ENCODE data around the gene SRGN.

DNA sequence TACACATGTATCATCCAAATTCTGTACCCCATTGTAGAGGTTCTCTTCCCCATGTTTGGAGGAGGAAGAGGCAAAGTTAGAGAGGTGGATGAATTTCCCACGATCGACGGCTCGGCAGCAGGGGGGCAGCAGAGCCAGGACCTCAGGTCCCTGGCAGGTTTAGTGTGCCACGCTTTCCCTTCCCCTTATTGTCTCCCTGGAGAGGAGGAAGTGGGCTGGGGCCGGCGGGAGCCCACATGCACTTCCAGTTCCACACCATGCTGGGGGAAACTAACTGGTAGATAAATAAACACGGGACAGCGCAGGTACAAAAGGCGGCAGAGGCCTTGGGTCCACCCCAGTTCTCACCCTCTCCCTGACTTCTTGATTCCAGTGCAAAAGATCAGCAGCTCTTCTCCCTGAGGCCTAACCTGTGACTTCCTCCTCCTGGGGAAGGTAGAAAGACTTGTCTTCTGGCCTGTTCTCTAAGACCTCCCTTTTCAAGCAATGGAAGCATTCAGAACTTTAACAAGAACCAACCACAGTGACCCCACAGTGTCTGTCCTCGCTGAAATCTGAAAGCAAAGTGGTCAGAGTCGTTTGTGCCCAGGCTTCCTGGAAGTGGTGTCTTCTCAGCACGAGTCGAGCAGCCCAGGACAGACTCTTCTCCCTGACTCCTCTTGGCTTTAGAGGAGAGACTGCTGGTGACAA lies 30.5 kb upstream of the SRGN start:
- TF ChIP-seq, protein P1, sequence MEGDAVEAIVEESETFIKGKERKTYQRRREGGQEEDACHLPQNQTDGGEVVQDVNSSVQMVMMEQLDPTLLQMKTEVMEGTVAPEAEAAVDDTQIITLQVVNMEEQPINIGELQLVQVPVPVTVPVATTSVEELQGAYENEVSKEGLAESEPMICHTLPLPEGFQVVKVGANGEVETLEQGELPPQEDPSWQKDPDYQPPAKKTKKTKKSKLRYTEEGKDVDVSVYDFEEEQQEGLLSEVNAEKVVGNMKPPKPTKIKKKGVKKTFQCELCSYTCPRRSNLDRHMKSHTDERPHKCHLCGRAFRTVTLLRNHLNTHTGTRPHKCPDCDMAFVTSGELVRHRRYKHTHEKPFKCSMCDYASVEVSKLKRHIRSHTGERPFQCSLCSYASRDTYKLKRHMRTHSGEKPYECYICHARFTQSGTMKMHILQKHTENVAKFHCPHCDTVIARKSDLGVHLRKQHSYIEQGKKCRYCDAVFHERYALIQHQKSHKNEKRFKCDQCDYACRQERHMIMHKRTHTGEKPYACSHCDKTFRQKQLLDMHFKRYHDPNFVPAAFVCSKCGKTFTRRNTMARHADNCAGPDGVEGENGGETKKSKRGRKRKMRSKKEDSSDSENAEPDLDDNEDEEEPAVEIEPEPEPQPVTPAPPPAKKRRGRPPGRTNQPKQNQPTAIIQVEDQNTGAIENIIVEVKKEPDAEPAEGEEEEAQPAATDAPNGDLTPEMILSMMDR (IDR thresholded peaks at IDR 0.05) = no peak
- TF ChIP-seq POLR2A (IDR thresholded peaks at IDR 0.05) = no peak

Data from thyroid gland (tissue), 4 donors.